Sigmoid colon (tissue), 7 donors: ENCODE results near the gene SHISA2. TPM values are rescaled to one million over a fixed set of nuclear protein-coding genes. Genes with fewer than 3 reads are reported as not detected.

Experiments used
- DNase-seq: peaks from one replicate; pipeline ENCODE4 v3.0.0-alpha.2; 2019
- H3K27ac ChIP-seq, 4 donors: fragments of 200-600 bp; sonication (generic); one replicate each; pipeline ENCODE4 v1.5.1; 2016 to 2019; ENCODE audit warnings: mild to moderate bottlenecking in 1 of 4
- H3K27me3 ChIP-seq, 3 donors: fragments of 200-600 bp; sonication (generic); one replicate each; pipeline ENCODE4 v1.5.1; 2019; ENCODE audit warnings: mild to moderate bottlenecking in 1 of 3
- H3K36me3 ChIP-seq, 4 donors: fragments of 200-600 bp; sonication (generic); one replicate each; pipeline ENCODE4 v1.5.1; 2016 to 2019
- H3K4me1 ChIP-seq, 4 donors: fragments of 200-600 bp; sonication (generic); one replicate each; pipeline ENCODE4 v1.5.1; 2017 to 2019
- H3K4me3 ChIP-seq, 4 donors: fragments of 200-600 bp; sonication (generic); one replicate each; pipeline ENCODE4 v1.5.1; 2017 to 2019; ENCODE audit warnings: mild to moderate bottlenecking in 2 of 4, moderate library complexity in 1 of 4
- H3K9me3 ChIP-seq, 4 donors: fragments of 200-600 bp in 3 of 4; sonication (generic) in 3 of 4; one replicate each; pipeline versions ENCODE4 v1.5.1 to v1.6.1; 2013 to 2019
- EP300 ChIP-seq, 4 donors: sonication (generic); formaldehyde crosslinking; IDR thresholded peaks; one replicate each; pipeline ENCODE4 v1.6.1; 2017; ENCODE audit warnings: antibody characterized with exemption in 4 of 4
- POLR2A ChIP-seq, 2 donors: fragments of 450-650 bp; IDR thresholded peaks; one replicate each; pipeline ENCODE4 v1.6.1; 2016; ENCODE audit warnings: antibody characterized with exemption in 2 of 2, mild to moderate bottlenecking in 2 of 2, moderate library complexity in 2 of 2
- POLR2AphosphoS5 ChIP-seq, 4 donors: sonication (generic); formaldehyde crosslinking; IDR thresholded peaks; one replicate each; pipeline ENCODE4 v1.6.1; 2017; ENCODE audit warnings: antibody characterized with exemption in 4 of 4
- WGBS, 2 donors: extraction: QIAGEN DNeasy Blood & Tissue Kit; methylation state at CpG; one replicate each; pipeline ENCODE4 v1.1.7; 2013; 5-methylcytosine and 5-hydroxymethylcytosine counted together
- intact Hi-C: fragments of 100-400 bp; cut with DNase I; formaldehyde crosslinking; loops from one replicate; pipeline ENCODE4 v1.15.1; 2023
- polyA plus RNA-seq, 3 donors: library from polyadenylated mRNA; stranded (reverse); fragments of 200-250 nt; gene quantifications; one replicate each; pipeline ENCODE4 v1.2.3, GENCODE V29; 2013
- total RNA-seq, 4 donors: library from RNA; depleted of rRNA; stranded (reverse); fragments of >200 nt; gene quantifications; one replicate each; pipeline ENCODE4 v1.1.0, GENCODE V29; 2016
- TF ChIP-seq, protein P1 (sequence below), 4 experiments: fragments of 450-650 bp in 3 of 4; fragments of 200-600 bp in 1 of 4; IDR thresholded peaks; one replicate each; pipeline ENCODE4 v1.5.1; 2016 to 2019; ENCODE audit warnings: antibody characterized with exemption in 4 of 4, mild to moderate bottlenecking in 3 of 4, moderate library complexity in 2 of 4
- donor health status: healthy with polysubstance abuse.
- donor health status: Bipolar disorder and iron deficiency.
- donor health status: healthy.

The SHISA2 gene
- total and polyA plus RNA-seq, 7 donors: 0.14 to 0.36 (median 0.23) TPM; not detected in 3

- TF ChIP-seq EP300 (IDR thresholded peaks at IDR 0.05) (no peak), POLR2A (IDR thresholded peaks at IDR 0.05) (no peak), POLR2AphosphoS5 (IDR thresholded peaks at IDR 0.05) (no peak)
- TF ChIP-seq, protein P1, sequence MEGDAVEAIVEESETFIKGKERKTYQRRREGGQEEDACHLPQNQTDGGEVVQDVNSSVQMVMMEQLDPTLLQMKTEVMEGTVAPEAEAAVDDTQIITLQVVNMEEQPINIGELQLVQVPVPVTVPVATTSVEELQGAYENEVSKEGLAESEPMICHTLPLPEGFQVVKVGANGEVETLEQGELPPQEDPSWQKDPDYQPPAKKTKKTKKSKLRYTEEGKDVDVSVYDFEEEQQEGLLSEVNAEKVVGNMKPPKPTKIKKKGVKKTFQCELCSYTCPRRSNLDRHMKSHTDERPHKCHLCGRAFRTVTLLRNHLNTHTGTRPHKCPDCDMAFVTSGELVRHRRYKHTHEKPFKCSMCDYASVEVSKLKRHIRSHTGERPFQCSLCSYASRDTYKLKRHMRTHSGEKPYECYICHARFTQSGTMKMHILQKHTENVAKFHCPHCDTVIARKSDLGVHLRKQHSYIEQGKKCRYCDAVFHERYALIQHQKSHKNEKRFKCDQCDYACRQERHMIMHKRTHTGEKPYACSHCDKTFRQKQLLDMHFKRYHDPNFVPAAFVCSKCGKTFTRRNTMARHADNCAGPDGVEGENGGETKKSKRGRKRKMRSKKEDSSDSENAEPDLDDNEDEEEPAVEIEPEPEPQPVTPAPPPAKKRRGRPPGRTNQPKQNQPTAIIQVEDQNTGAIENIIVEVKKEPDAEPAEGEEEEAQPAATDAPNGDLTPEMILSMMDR (IDR thresholded peaks at IDR 0.05): no peak
- H3K4me3 ChIP-seq: no peak overlapping the region
- H3K27me3 ChIP-seq: peaks cover 26 to 80% (median 54%) of the 10 kb centered on the region in 3 donors
- intact Hi-C loops: no loop called here
- no peaks in the 10 kb centered on the region for H3K36me3 ChIP-seq
- H3K4me1 ChIP-seq: peaks cover 0 to 30% (median 23%) of the 10 kb centered on the region in 4 donors
- H3K27ac ChIP-seq: no peak overlapping the region
- 58 to 72% methylated on average over 4 of the region's 4 CpGs for WGBS, 2 donors
- H3K9me3 ChIP-seq: no peaks in the 10 kb centered on the region
- no peak for DNase-seq
These were observed 3.1 kb downstream of the SHISA2 start for GRCh38 chr13:26048741-26049140.

- DNase-seq: no peak
- H3K36me3 ChIP-seq: no peaks in the 10 kb centered on the region
- intact Hi-C loops: no loop called here
- no peaks in the 10 kb centered on the region for H3K9me3 ChIP-seq
- WGBS, 2 donors: 93 to 94% methylated on average over 4 of the region's 4 CpGs
- no peak overlapping the region for H3K27ac ChIP-seq
- H3K4me3 ChIP-seq: no peak overlapping the region
- H3K27me3 ChIP-seq: peaks cover 26 to 74% (median 54%) of the 10 kb centered on the region in 3 donors
- H3K4me1 ChIP-seq: peaks cover 0 to 29% (median 22%) of the 10 kb centered on the region in 4 donors
- TF ChIP-seq POLR2A (IDR thresholded peaks at IDR 0.05): no peak
- TF ChIP-seq, protein P1 (IDR thresholded peaks at IDR 0.05): no peak
- TF ChIP-seq POLR2AphosphoS5 (IDR thresholded peaks at IDR 0.05): no peak
- TF ChIP-seq EP300 (IDR thresholded peaks at IDR 0.05): no peak
These were observed 4.8 kb downstream of the SHISA2 start for GRCh38 chr13:26047040-26047439.

DNA sequence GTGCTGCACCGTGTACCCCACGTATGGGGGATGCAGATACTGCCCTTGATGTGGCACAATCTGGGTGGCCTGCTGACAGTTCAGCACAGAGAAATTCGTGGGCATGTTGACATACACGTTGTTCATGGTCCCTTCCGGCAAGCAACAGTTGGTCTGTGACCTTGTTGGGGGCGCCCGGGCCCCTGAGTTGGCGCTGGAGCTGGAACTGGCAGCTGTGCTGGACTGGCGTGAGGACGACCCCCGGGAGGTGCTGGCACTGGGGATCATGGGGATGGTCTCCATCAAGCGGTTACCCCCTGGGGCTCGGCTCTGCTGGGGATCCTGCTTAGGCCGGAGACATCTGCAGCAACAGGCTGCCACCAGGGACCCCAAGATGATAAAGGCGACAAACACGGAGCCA is 5.2 kb downstream of the SHISA2 start:
- no peaks in the 10 kb centered on the region for H3K36me3 ChIP-seq
- H3K27me3 ChIP-seq: peaks cover 26 to 70% (median 53%) of the 10 kb centered on the region in 3 donors
- intact Hi-C loops: no loop called here
- H3K27ac ChIP-seq: no peak overlapping the region
- H3K9me3 ChIP-seq: no peaks in the 10 kb centered on the region
- H3K4me3 ChIP-seq: no peak overlapping the region
- TF ChIP-seq EP300 (IDR thresholded peaks at IDR 0.05) (no peak), POLR2AphosphoS5 (IDR thresholded peaks at IDR 0.05) (no peak), POLR2A (IDR thresholded peaks at IDR 0.05) (no peak)
- TF ChIP-seq, protein P1 (IDR thresholded peaks at IDR 0.05): no peak
- no peak for DNase-seq
- H3K4me1 ChIP-seq: peaks cover 0 to 25% (median 20%) of the 10 kb centered on the region in 4 donors
- WGBS, 2 donors: 90 to 93% methylated on average over 16 of the region's 16 CpGs

GRCh38 chr13:26045142-26045541 is 6.7 kb downstream of the SHISA2 start:
- 57 to 68% methylated on average over 2 of the region's 2 CpGs for WGBS, 2 donors
- TF ChIP-seq POLR2AphosphoS5 (IDR thresholded peaks at IDR 0.05) (no peak), EP300 (IDR thresholded peaks at IDR 0.05) (no peak), POLR2A (IDR thresholded peaks at IDR 0.05) (no peak)
- TF ChIP-seq, protein P1 (IDR thresholded peaks at IDR 0.05): no peak

DNA sequence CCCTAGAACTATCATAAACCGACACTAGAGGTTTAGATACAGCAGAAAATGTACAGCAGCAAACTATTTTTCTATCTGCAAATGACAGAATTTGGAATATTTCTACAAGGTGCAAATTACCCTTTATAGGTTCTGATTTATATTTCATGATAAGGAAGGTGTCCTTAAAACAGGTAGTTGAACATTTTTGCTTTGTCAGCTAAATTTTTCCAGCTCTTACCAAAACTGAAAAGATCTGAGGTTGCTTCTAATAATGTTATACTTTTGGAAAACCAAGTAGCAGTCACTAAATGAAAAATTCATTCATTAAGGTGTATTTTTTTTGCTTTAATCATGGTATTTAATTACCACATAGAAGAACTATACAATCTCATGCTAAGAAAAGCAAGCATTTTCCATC is 9.0 kb downstream of the SHISA2 start:
- H3K27ac ChIP-seq: no peak overlapping the region
- intact Hi-C loops: no loop called here
- H3K27me3 ChIP-seq: peaks cover 0 to 31% (median 15%) of the 10 kb centered on the region in 3 donors
- H3K9me3 ChIP-seq: no peaks in the 10 kb centered on the region
- 73 to 81% methylated on average over 1 of the region's 1 CpG for WGBS, 2 donors
- H3K36me3 ChIP-seq: no peaks in the 10 kb centered on the region
- H3K4me3 ChIP-seq: no peak overlapping the region
- TF ChIP-seq EP300 (IDR thresholded peaks at IDR 0.05) (no peak), POLR2A (IDR thresholded peaks at IDR 0.05) (no peak), POLR2AphosphoS5 (IDR thresholded peaks at IDR 0.05) (no peak)
- TF ChIP-seq, protein P1 (IDR thresholded peaks at IDR 0.05): no peak
- DNase-seq: no peak
- no peaks in the 10 kb centered on the region for H3K4me1 ChIP-seq

More at GRCh38 chr13:26045142-26045541, 6.7 kb downstream of the SHISA2 start:
- H3K36me3 ChIP-seq: no peaks in the 10 kb centered on the region
- H3K27ac ChIP-seq: no peak overlapping the region
- intact Hi-C loops: no loop called here
- H3K9me3 ChIP-seq: no peaks in the 10 kb centered on the region
- DNase-seq: no peak
- H3K4me3 ChIP-seq: no peak overlapping the region
- H3K4me1 ChIP-seq: peaks cover 0 to 10% (median 5%) of the 10 kb centered on the region in 4 donors
- H3K27me3 ChIP-seq: peaks cover 14 to 55% (median 38%) of the 10 kb centered on the region in 3 donors
